AG09319 (cell line): ENCODE data around the gene LCN2.

Experiments
- DNase-seq: peaks from one replicate; pipeline ENCODE4 v3.0.0-alpha.2; 2010; ENCODE audit warnings: low read depth; ENCODE audit errors: extremely low read depth
- TF ChIP-seq, protein P1 (sequence below): IDR thresholded peaks from 2 replicates; pipeline ENCODE4 v1.5.1; 2011; ENCODE audit warnings: low read depth, mild to moderate bottlenecking, inconsistent platforms, low read length, moderate library complexity

Gene LCN2

GRCh38 chr9:128182893-128183588 is 33.8 kb downstream of the LCN2 start:
- DNase-seq: no peak
- TF ChIP-seq, protein P1, sequence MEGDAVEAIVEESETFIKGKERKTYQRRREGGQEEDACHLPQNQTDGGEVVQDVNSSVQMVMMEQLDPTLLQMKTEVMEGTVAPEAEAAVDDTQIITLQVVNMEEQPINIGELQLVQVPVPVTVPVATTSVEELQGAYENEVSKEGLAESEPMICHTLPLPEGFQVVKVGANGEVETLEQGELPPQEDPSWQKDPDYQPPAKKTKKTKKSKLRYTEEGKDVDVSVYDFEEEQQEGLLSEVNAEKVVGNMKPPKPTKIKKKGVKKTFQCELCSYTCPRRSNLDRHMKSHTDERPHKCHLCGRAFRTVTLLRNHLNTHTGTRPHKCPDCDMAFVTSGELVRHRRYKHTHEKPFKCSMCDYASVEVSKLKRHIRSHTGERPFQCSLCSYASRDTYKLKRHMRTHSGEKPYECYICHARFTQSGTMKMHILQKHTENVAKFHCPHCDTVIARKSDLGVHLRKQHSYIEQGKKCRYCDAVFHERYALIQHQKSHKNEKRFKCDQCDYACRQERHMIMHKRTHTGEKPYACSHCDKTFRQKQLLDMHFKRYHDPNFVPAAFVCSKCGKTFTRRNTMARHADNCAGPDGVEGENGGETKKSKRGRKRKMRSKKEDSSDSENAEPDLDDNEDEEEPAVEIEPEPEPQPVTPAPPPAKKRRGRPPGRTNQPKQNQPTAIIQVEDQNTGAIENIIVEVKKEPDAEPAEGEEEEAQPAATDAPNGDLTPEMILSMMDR: no peak

DNA sequence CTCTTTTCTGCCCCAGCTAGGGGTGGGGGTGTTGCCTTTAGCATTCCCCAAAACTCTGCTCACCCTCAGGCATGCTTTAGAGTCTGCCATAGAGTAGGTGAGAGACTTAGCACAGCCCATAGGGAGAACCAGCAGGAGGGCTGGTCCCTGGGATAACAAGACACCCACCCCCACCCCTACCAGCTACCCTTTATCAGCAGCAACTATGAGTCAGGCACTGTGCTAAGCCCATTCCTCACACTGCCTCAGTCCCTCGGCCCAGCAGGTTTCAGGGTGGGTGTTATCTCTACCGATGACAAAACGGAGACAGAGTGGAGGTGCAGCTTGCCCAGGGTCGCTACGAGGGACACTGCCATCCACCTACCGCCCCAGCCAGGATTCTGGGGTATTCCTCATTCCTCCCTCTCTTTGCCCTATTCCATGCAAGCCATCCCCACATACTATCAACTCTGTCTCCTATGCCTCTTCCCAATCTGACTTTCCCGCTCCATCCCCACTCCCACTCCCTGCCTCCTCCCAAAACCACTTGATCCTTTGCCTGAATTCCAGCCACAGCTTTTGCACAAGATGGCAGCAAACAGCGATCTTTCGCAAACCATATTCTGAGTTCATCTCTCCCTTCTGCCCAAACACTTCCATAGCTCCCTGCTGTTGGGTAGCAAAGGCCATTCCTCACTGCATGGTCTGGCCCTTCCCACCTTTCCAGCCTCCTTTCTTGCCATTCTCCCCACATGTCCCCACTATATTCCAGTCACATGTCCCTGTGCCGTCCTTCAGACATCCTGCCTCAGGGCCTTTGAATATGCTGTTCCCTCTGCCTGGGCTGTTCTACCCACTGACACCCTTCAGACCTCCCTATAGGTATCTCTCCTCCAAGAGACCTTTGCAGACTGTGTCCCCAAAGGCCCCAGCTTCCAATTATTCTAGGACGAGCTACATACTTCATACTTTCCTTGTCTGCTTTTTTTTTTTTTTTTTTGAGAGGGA is 37.0 kb downstream of the LCN2 start:
- TF ChIP-seq, protein P1: no peak
- DNase-seq: no peak

GRCh38 chr9:128187361-128187760 is 38.1 kb downstream of the LCN2 start:
- DNase-seq: no peak
- TF ChIP-seq, protein P1: no peak

GRCh38 chr9:128188209-128188608 is 39.0 kb downstream of the LCN2 start:
- TF ChIP-seq, protein P1: no peak
- no peak for DNase-seq

GRCh38 chr9:128190013-128190412 is 40.8 kb downstream of the LCN2 start:
- TF ChIP-seq, protein P1: no peak
- DNase-seq: no peak

DNA sequence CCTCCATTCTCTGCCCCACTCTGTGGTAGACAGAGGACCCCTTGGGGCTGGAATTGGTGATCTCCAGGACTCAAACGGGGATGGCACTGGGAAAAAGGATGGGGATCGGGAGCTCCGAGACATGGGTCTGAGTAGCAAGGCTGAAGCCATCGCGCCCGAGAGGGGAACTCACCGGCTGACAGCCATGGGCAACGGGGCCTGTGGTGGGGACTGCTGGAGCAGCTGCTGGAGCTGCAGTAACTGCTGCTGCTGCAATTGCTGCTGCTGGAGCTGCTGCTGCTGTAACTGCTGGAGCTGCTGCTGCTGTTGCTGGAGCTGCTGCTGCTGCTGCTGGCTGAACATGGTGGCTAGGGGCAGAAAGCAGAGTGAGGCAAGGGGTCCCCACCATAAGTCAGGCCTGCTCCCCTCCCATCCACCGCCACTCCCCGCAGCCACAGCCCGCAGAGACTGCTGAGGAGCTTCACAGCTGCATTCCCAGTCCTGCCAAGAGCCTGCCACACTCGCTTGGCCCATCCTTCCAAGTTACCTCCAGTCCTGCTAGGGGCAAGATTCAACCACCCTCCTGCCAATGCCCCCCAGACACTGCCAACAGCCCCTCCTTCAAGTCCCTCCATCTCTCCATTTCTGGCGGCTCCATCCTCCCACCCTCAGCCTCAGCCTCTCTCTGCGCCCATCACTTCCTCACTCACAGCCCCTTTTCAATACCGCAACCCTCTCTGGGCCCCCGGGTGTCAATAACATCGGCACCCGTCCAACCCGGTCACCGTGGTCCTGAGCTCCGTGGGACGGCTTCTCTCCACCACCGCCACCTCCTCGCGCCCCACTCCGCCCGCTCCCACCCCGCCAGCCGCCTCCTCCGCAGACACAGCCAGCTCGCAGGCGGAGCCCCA is 41.5 kb downstream of the LCN2 start:
- no peak for DNase-seq
- TF ChIP-seq, protein P1: no peak
